GM18520 (cell line): ENCODE measurements around the gene CNTN5.
"Not testable (repeated sequence)": the region's sequence is repeated elsewhere in the genome, so short reads cannot be mapped to it uniquely, and the experiment has no call there.

Experiments
- ATAC-seq: cut with Tn5 transposase; IDR thresholded peaks from one replicate; pipeline ENCODE4 v1.9.1; 2021; ENCODE audit not compliant: unreplicated experiment

The CNTN5 gene

GRCh38 chr11:99708928-99709672 lies 688.4 kb downstream of the CNTN5 start:
- ATAC-seq, result no peak

GRCh38 chr11:99716302-99716701 lies 695.6 kb downstream of the CNTN5 start:
- no peak for ATAC-seq

- no peak for ATAC-seq
These were observed 697.5 kb downstream of the CNTN5 start for GRCh38 chr11:99718291-99718690.

GRCh38 chr11:99739464-99740089 lies 718.8 kb downstream of the CNTN5 start:
- ATAC-seq, result no peak

- no peak for ATAC-seq
These were observed 721.8 kb downstream of the CNTN5 start for GRCh38 chr11:99742501-99742900.

- no peak for ATAC-seq
These were observed 739.0 kb downstream of the CNTN5 start for GRCh38 chr11:99759787-99760186.

- ATAC-seq, result no peak
These were observed 746.1 kb downstream of the CNTN5 start for GRCh38 chr11:99766811-99767210.

- no peak for ATAC-seq
These were observed 752.9 kb downstream of the CNTN5 start for GRCh38 chr11:99773646-99774045.

GRCh38 chr11:99781074-99781473 lies 760.3 kb downstream of the CNTN5 start:
- ATAC-seq, result no peak

- ATAC-seq, result no peak
These were observed 770.6 kb downstream of the CNTN5 start for GRCh38 chr11:99791354-99791753.

- ATAC-seq, result no peak
These were observed 775.2 kb downstream of the CNTN5 start for GRCh38 chr11:99795999-99796398.

GRCh38 chr11:99803501-99803900 lies 782.8 kb downstream of the CNTN5 start:
- ATAC-seq, result no peak

- no peak for ATAC-seq
These were observed 791.8 kb downstream of the CNTN5 start for GRCh38 chr11:99812516-99812915.

- ATAC-seq, result no peak
These were observed 793.3 kb downstream of the CNTN5 start for GRCh38 chr11:99814021-99814420.

- no peak for ATAC-seq
These were observed 794.0 kb downstream of the CNTN5 start for GRCh38 chr11:99814738-99815137.

GRCh38 chr11:99818991-99819390 lies 798.2 kb downstream of the CNTN5 start:
- no peak for ATAC-seq

GRCh38 chr11:99822846-99823565 lies 802.3 kb downstream of the CNTN5 start:
- ATAC-seq, result no peak

GRCh38 chr11:99836739-99837138 lies 816.0 kb downstream of the CNTN5 start:
- ATAC-seq, result not testable (repeated sequence)

GRCh38 chr11:99841885-99842284 lies 821.1 kb downstream of the CNTN5 start:
- no peak for ATAC-seq

GRCh38 chr11:99865951-99866350 lies 845.2 kb downstream of the CNTN5 start:
- no peak for ATAC-seq

GRCh38 chr11:99881610-99882009 lies 860.9 kb downstream of the CNTN5 start:
- ATAC-seq, result no peak

- ATAC-seq, result no peak
These were observed 864.0 kb downstream of the CNTN5 start for GRCh38 chr11:99884750-99885149.
